ENCODE results near the gene AP2A2.
A peak's percentile ranks its signal among the peaks of the same experiment; 100 is the strongest.

Gene AP2A2

GRCh38 chr11:908273-908672, 17.4 kb upstream of the AP2A2 start:
- Histone ChIP-seq H3K27ac (ENCODE audit: extremely low read depth, low read depth, low read length) (no peak overlapping the region), H3K9me3 (ENCODE audit: control insufficient read depth, insufficient read depth, low read depth, low read length) (no peaks in the 10 kb centered on the region), H3K4me1 (ENCODE audit: control insufficient read depth, insufficient read depth, low read length) (no peaks in the 10 kb centered on the region), H3K4me3 (ENCODE audit: low read depth, low read length) (no peak overlapping the region), H3K36me3 (ENCODE audit: control insufficient read depth in 2 of 2, insufficient read depth in 1 of 2, low read length in 2 of 2) (peaks cover 0 to 46% of the 10 kb centered on the region in 2 experiments; a peak in 2 of 3 replicates)
- TF ChIP-seq SALL2 (tag by site-specific recombination; IDR thresholded peaks at IDR 0.05; ENCODE audit: borderline replicate concordance) (no peak), REST (tag by site-specific recombination; IDR thresholded peaks at IDR 0.05) (peak; percentile 88)
- POLR2A ChIA-PET = interaction anchor here (0.9 kb wide), 1 partner anchor 99 kb away, joined by 3 read pairs; the partner anchor contains the start of gene RPLP2
- CTCF ChIA-PET = interaction anchor here (0.7 kb wide), 1 partner anchor 57 kb away, joined by 3 read pairs; no protein-coding TSS in a partner anchor

- Histone ChIP-seq H3K4me1 (ENCODE audit: control insufficient read depth, insufficient read depth, low read length) (no peaks in the 10 kb centered on the region), H3K27ac (ENCODE audit: extremely low read depth, low read depth, low read length) (no peak overlapping the region), H3K9me3 (ENCODE audit: control insufficient read depth, insufficient read depth, low read depth, low read length) (no peaks in the 10 kb centered on the region), H3K36me3 (ENCODE audit: control insufficient read depth in 2 of 2, insufficient read depth in 1 of 2, low read length in 2 of 2) (peaks cover 0 to 35% of the 10 kb centered on the region in 2 experiments; a peak in 2 of 3 replicates), H3K4me3 (ENCODE audit: low read depth, low read length) (no peak overlapping the region)
- ChIA-PET CTCF (no interaction called here), POLR2A (interaction anchor here (0.6 to 1.9 kb wide), 4 partner anchors 16 to 493 kb away, joined by 3 to 6 read pairs (median 4); partner anchors contain the start of gene AP2A2)
- TF ChIP-seq ZNF311 (tag by site-specific recombination; IDR thresholded peaks at IDR 0.05; ENCODE audit: borderline replicate concordance) (no peak), FEZF1 (tag by site-specific recombination; IDR thresholded peaks at IDR 0.05) (no peak), IKZF3 (tag by site-specific recombination; IDR thresholded peaks at IDR 0.05) (no peak)
These were observed 16.3 kb upstream of the AP2A2 start for GRCh38 chr11:909406-909805.

- ChIA-PET POLR2A (interaction anchor here (0.6 to 1.9 kb wide), 11 partner anchors 9 to 492 kb away, joined by 3 to 6 read pairs (median 3); partner anchors contain the start of gene AP2A2), CTCF (interaction anchor here (0.6 to 0.8 kb wide), 3 partner anchors 12 to 136 kb away, joined by 3 to 5 read pairs (median 3); no protein-coding TSS in a partner anchor)
- Histone ChIP-seq H3K9me3 (ENCODE audit: control insufficient read depth, insufficient read depth, low read depth, low read length) (no peaks in the 10 kb centered on the region), H3K36me3 (ENCODE audit: control insufficient read depth in 2 of 2, insufficient read depth in 1 of 2, low read length in 2 of 2) (peaks cover 0 to 29% of the 10 kb centered on the region in 2 experiments; a peak in 2 of 3 replicates), H3K27ac (ENCODE audit: extremely low read depth, low read depth, low read length) (peak overlapping the region; percentile 58; the same call in 1 of the 2 replicates), H3K4me3 (ENCODE audit: low read depth, low read length) (peak overlapping the region; percentile 83), H3K4me1 (ENCODE audit: control insufficient read depth, insufficient read depth, low read length) (no peaks in the 10 kb centered on the region)
- TF ChIP-seq ZBTB48 (tag by site-specific recombination; IDR thresholded peaks at IDR 0.05) = peak; percentile 71; the same call in 1 of the 2 replicates
- TF ChIP-seq ZNF221 (tag by site-specific recombination; IDR thresholded peaks at IDR 0.05; ENCODE audit: borderline replicate concordance) = no peak
- TF ChIP-seq KLF17 (tag by site-specific recombination; IDR thresholded peaks at IDR 0.05) = peak; percentile 22; the same call in 1 of the 2 replicates
- TF ChIP-seq EGR2 (tag by site-specific recombination; IDR thresholded peaks at IDR 0.05; ENCODE audit: low read depth) = peak; percentile 99
- TF ChIP-seq ZNF398 (tag by site-specific recombination; IDR thresholded peaks at IDR 0.05) = peak; percentile 63; the same call in 1 of the 2 replicates
- TF ChIP-seq ZFHX2 (tag by site-specific recombination; conservative IDR thresholded peaks at IDR 0.05) = peak; percentile 100
- peak; percentile 55 for TF ChIP-seq SP2 (tag by site-specific recombination; IDR thresholded peaks at IDR 0.05)
- TF ChIP-seq TRIM28 (IDR thresholded peaks at IDR 0.05; ENCODE audit: borderline replicate concordance, low read length) = no peak
- TF ChIP-seq ZNF335 (tag by site-specific recombination; conservative IDR thresholded peaks at IDR 0.05) = peak; percentile 67
- peak; percentile 20; the same call in 1 of the 2 replicates for TF ChIP-seq GLIS2 (tag by site-specific recombination; IDR thresholded peaks at IDR 0.05)
- TF ChIP-seq PATZ1 (tag by site-specific recombination; IDR thresholded peaks at IDR 0.05) = peak; percentile 62
- no peak for TF ChIP-seq WT1 (tag by site-specific recombination; IDR thresholded peaks at IDR 0.05)
These were observed 15.6 kb upstream of the AP2A2 start for GRCh38 chr11:910044-910588.
